HepG2 (cell line): ENCODE results near the gene ALPK3. TPM values are rescaled to one million over a fixed set of nuclear protein-coding genes. Genes with fewer than 3 reads are reported as not detected.

Experiments used
- AHR ChIP-seq: IDR thresholded peaks from 2 replicates; pipeline ENCODE4 v1.6.1; 2018; ENCODE audit warnings: missing genetic modification reagents, missing compliant biosample characterization
- DNMT1 ChIP-seq: sonication (generic); formaldehyde crosslinking; IDR thresholded peaks from 2 replicates; pipeline ENCODE4 v1.5.1; 2020; ENCODE audit warnings: mild to moderate bottlenecking, missing genetic modification reagents
- FOXA1 ChIP-seq, 2 experiments: fragments of 450-650 bp in 1 of 2; sonication (generic) in 1 of 2; formaldehyde crosslinking in 1 of 2; IDR thresholded peaks; 2 replicates each; pipeline versions ENCODE4 v1.4.0 to v1.6.1; 2016 to 2020; ENCODE audit warnings: missing genetic modification reagents in 1 of 2
- FOXK2 ChIP-seq: fragments of 450-650 bp; IDR thresholded peaks from 2 replicates; pipeline ENCODE4 v1.6.1; 2016
- JARID2 ChIP-seq: sonication (generic); formaldehyde crosslinking; IDR thresholded peaks from 2 replicates; pipeline ENCODE4 v1.8.1; 2023; ENCODE audit warnings: missing genetic modification reagents, inconsistent platforms; ENCODE audit not compliant: insufficient replicate concordance
- NONO ChIP-seq, 2 experiments: fragments of 450-650 bp in 1 of 2; sonication (generic) in 1 of 2; formaldehyde crosslinking in 1 of 2; IDR thresholded peaks in 1 of 2; conservative IDR thresholded peaks in 1 of 2; 2 replicates each; pipeline versions ENCODE4 v1.6.1 to v1.8.0; 2017 to 2022; ENCODE audit warnings: mild to moderate bottlenecking in 1 of 2, missing genetic modification reagents in 1 of 2, moderate library complexity in 1 of 2
- NR2F2 ChIP-seq: IDR thresholded peaks from 2 replicates; pipeline ENCODE4 v1.6.1; 2012; ENCODE audit warnings: low read depth, inconsistent platforms, borderline replicate concordance
- PBX3 ChIP-seq: sonication (generic); formaldehyde crosslinking; IDR thresholded peaks from 2 replicates; pipeline ENCODE4 v1.8.1; 2023; ENCODE audit warnings: missing genetic modification reagents, inconsistent platforms, borderline replicate concordance
- PHF8 ChIP-seq: sonication (generic); formaldehyde crosslinking; IDR thresholded peaks from 2 replicates; pipeline ENCODE4 v1.5.0; 2020; ENCODE audit warnings: missing genetic modification reagents
- RFX1 ChIP-seq: fragments of 450-650 bp; IDR thresholded peaks from 2 replicates; pipeline ENCODE4 v1.6.1; 2017
- ZNF276 ChIP-seq: sonication (generic); formaldehyde crosslinking; IDR thresholded peaks from 2 replicates; pipeline ENCODE4 v1.4.0; 2020; ENCODE audit warnings: mild to moderate bottlenecking, low read depth, missing genetic modification reagents
- ZNF281 ChIP-seq: sonication (generic); formaldehyde crosslinking; IDR thresholded peaks from 2 replicates; pipeline ENCODE4 v1.4.0; 2020; ENCODE audit warnings: missing genetic modification reagents, borderline replicate concordance
- ZNF3 ChIP-seq: IDR thresholded peaks from 2 replicates; pipeline ENCODE4 v1.7.0; 2017; ENCODE audit warnings: inconsistent platforms
- ZNF335 ChIP-seq: sonication (generic); formaldehyde crosslinking; IDR thresholded peaks from 2 replicates; pipeline ENCODE4 v1.4.0; 2020; ENCODE audit warnings: missing genetic modification reagents
- ZNF343 ChIP-seq: sonication (generic); formaldehyde crosslinking; IDR thresholded peaks from 2 replicates; pipeline ENCODE4 v1.4.0; 2020; ENCODE audit warnings: mild to moderate bottlenecking, missing genetic modification reagents
- ZNF460 ChIP-seq: sonication (generic); formaldehyde crosslinking; IDR thresholded peaks from 2 replicates; pipeline ENCODE4 v1.5.1; 2020; ENCODE audit warnings: missing genetic modification reagents, mild to moderate bottlenecking, borderline replicate concordance
- polyA plus RNA-seq, 8 experiments: library from polyadenylated mRNA; depleted of rRNA in 3 of 8; stranded (reverse) in 7 of 8; unstranded in 1 of 8; fragments of >200 nt; fragmentation: Illumina TruSeq in 4 of 8; extraction: Trizol in 4 of 8; gene quantifications; 2 replicates each; pipeline versions ENCODE4 v1.2.1 to v1.2.3, GENCODE V29; 2011 to 2016; ENCODE audit warnings: low read depth in 4 of 8, missing spikeins in 1 of 8, mixed read lengths in 1 of 8; ENCODE audit not compliant: insufficient read depth in 1 of 8
- total RNA-seq, 5 experiments: library from RNA; depleted of rRNA; stranded (reverse); fragments of >200 nt; fragmentation: Illumina TruSeq; extraction: Trizol; gene quantifications; 2 replicates each; pipeline ENCODE4 v1.2.3, GENCODE V29; 2016; ENCODE audit warnings: low read depth in 1 of 5
- TF ChIP-seq, protein P1 (sequence below): IDR thresholded peaks from 2 replicates; pipeline ENCODE4 v1.6.1; 2016; ENCODE audit warnings: missing compliant biosample characterization, missing genetic modification reagents, borderline replicate concordance
- TF ChIP-seq, protein P2 (sequence below): sonication (generic); formaldehyde crosslinking; IDR thresholded peaks from 2 replicates; pipeline ENCODE4 v1.9.0; 2021; ENCODE audit warnings: missing genetic modification reagents, borderline replicate concordance

Gene ALPK3
- total and polyA plus RNA-seq, 2 of the 13 experiments (the other 11 are each of a cell fraction or from before 2014, with no cell fraction given) = 0.04 to 0.42 TPM

- TF ChIP-seq ZNF335 (peak; percentile 15; the same call in 1 of the 2 replicates), RFX1 (peak; percentile 48), DNMT1 (no peak), ZNF281 (CRISPR knock-in tag) (no peak), NR2F2 (no peak), ZNF3 (CRISPR knock-in tag) (no peak), FOXK2 (no peak), FOXA1 (IDR thresholded peaks at IDR 0.05) (no peak), FOXA1 (CRISPR knock-in tag; IDR thresholded peaks at IDR 0.05) (peak; percentile 67), PBX3 (no peak), ZNF343 (CRISPR knock-in tag) (no peak), JARID2 (CRISPR knock-in tag) (no peak), ZNF460 (CRISPR knock-in tag) (no peak), PHF8 (CRISPR knock-in tag) (no peak), NONO (IDR thresholded peaks at IDR 0.05) (no peak), NONO (CRISPR knock-in tag; conservative IDR thresholded peaks at IDR 0.05) (no peak), ZNF276 (CRISPR knock-in tag) (no peak), AHR (CRISPR knock-in tag) (no peak)
- TF ChIP-seq, protein P1, sequence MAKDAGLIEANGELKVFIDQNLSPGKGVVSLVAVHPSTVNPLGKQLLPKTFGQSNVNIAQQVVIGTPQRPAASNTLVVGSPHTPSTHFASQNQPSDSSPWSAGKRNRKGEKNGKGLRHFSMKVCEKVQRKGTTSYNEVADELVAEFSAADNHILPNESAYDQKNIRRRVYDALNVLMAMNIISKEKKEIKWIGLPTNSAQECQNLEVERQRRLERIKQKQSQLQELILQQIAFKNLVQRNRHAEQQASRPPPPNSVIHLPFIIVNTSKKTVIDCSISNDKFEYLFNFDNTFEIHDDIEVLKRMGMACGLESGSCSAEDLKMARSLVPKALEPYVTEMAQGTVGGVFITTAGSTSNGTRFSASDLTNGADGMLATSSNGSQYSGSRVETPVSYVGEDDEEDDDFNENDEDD (CRISPR knock-in tag) = peak; percentile 27; the same call in 1 of the 2 replicates
- TF ChIP-seq, protein P2, sequence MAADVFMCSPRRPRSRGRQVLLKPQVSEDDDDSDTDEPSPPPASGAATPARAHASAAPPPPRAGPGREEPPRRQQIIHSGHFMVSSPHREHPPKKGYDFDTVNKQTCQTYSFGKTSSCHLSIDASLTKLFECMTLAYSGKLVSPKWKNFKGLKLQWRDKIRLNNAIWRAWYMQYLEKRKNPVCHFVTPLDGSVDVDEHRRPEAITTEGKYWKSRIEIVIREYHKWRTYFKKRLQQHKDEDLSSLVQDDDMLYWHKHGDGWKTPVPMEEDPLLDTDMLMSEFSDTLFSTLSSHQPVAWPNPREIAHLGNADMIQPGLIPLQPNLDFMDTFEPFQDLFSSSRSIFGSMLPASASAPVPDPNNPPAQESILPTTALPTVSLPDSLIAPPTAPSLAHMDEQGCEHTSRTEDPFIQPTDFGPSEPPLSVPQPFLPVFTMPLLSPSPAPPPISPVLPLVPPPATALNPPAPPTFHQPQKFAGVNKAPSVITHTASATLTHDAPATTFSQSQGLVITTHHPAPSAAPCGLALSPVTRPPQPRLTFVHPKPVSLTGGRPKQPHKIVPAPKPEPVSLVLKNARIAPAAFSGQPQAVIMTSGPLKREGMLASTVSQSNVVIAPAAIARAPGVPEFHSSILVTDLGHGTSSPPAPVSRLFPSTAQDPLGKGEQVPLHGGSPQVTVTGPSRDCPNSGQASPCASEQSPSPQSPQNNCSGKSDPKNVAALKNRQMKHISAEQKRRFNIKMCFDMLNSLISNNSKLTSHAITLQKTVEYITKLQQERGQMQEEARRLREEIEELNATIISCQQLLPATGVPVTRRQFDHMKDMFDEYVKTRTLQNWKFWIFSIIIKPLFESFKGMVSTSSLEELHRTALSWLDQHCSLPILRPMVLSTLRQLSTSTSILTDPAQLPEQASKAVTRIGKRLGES (CRISPR knock-in tag) = no peak
These were observed 1.3 kb downstream of the ALPK3 start (continued) for GRCh38 chr15:84818261-84819131.
